ENCODE data around the gene CASK. TPM values are rescaled to one million over a fixed set of nuclear protein-coding genes. Genes with fewer than 3 reads are reported as not detected.
"Not testable (repeated sequence)": the region's sequence is repeated elsewhere in the genome, so short reads cannot be mapped to it uniquely, and the experiment has no call there.

The CASK gene
- total RNA-seq, 1 donor = 55.4 TPM

- no peak for TF ChIP-seq CTCF (IDR thresholded peaks at IDR 0.05; ENCODE audit: extremely low read depth, low read depth, low read length)
- H3K4me1 ChIP-seq (ENCODE audit: insufficient read depth, low read length) = peaks cover 4% of the 10 kb centered on the region
- no peaks in the 10 kb centered on the region for H3K79me2 ChIP-seq (ENCODE audit: insufficient read depth, low read length)
- no peak overlapping the region for H3K27ac ChIP-seq (ENCODE audit: low read depth, low read length)
- no peaks in the 10 kb centered on the region for H3K36me3 ChIP-seq (ENCODE audit: insufficient read depth, low read length)
- no peak for DNase-seq (ENCODE audit: insufficient read length, low spot score, missing footprints)
- H3K4me2 ChIP-seq (ENCODE audit: insufficient read depth, low read length) = no peak overlapping the region
- H3K27me3 ChIP-seq (ENCODE audit: insufficient read depth, low read length) = peaks cover 8% of the 10 kb centered on the region
- H3K4me3 ChIP-seq (ENCODE audit: insufficient read depth, low read length) = no peak overlapping the region
- no peaks in the 10 kb centered on the region for H4K20me1 ChIP-seq (ENCODE audit: insufficient read depth, low read length)
- H3K9me3 ChIP-seq (ENCODE audit: low read depth, low read length) = no peaks in the 10 kb centered on the region
- no peak overlapping the region for H2AFZ ChIP-seq (ENCODE audit: low read length)
These were observed 316.0 kb downstream of the CASK start for GRCh38 chrX:41607264-41607832.

GRCh38 chrX:41606057-41606456 is 317.3 kb downstream of the CASK start:
- not testable (repeated sequence) for H3K4me1 ChIP-seq (ENCODE audit: insufficient read depth, low read length); H4K20me1 ChIP-seq (ENCODE audit: insufficient read depth, low read length); H2AFZ ChIP-seq (ENCODE audit: low read length); H3K27me3 ChIP-seq (ENCODE audit: insufficient read depth, low read length); H3K9me3 ChIP-seq (ENCODE audit: low read depth, low read length); H3K4me3 ChIP-seq (ENCODE audit: insufficient read depth, low read length); DNase-seq (ENCODE audit: insufficient read length, low spot score, missing footprints); H3K36me3 ChIP-seq (ENCODE audit: insufficient read depth, low read length); H3K4me2 ChIP-seq (ENCODE audit: insufficient read depth, low read length); H3K27ac ChIP-seq (ENCODE audit: low read depth, low read length); H3K79me2 ChIP-seq (ENCODE audit: insufficient read depth, low read length)

- no peak overlapping the region for H3K27ac ChIP-seq (ENCODE audit: low read depth, low read length)
- H2AFZ ChIP-seq (ENCODE audit: low read length) = no peak overlapping the region
- no peak for TF ChIP-seq CTCF (IDR thresholded peaks at IDR 0.05; ENCODE audit: extremely low read depth, low read depth, low read length)
- H3K36me3 ChIP-seq (ENCODE audit: insufficient read depth, low read length) = no peaks in the 10 kb centered on the region
- no peaks in the 10 kb centered on the region for H3K79me2 ChIP-seq (ENCODE audit: insufficient read depth, low read length)
- H3K9me3 ChIP-seq (ENCODE audit: low read depth, low read length) = no peaks in the 10 kb centered on the region
- H3K27me3 ChIP-seq (ENCODE audit: insufficient read depth, low read length) = peaks cover 8% of the 10 kb centered on the region
- H4K20me1 ChIP-seq (ENCODE audit: insufficient read depth, low read length) = no peaks in the 10 kb centered on the region
- DNase-seq (ENCODE audit: insufficient read length, low spot score, missing footprints) = no peak
- H3K4me2 ChIP-seq (ENCODE audit: insufficient read depth, low read length) = no peak overlapping the region
- H3K4me3 ChIP-seq (ENCODE audit: insufficient read depth, low read length) = no peak overlapping the region
- H3K4me1 ChIP-seq (ENCODE audit: insufficient read depth, low read length) = peaks cover 4% of the 10 kb centered on the region
These were observed 318.4 kb downstream of the CASK start for GRCh38 chrX:41604766-41605543.

DNA sequence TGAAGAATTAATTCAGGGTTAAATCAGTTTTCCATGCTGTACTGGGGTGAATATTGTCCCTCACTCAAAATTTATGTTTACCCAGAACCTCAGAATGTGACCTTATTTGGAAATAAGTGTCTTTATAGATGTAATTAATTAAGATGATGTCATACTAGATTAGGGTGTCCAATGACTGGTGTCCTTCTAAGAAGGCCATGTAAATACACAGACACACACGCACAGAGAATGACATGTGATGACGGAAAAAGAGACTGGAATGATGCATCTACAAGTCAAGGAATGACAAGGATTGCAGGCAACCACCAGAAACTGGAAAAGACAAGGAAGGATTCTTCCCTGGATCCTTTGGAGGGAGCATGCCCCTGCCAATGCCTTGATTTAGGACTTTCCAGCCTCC is 319.2 kb downstream of the CASK start:
- no peaks in the 10 kb centered on the region for H3K36me3 ChIP-seq (ENCODE audit: insufficient read depth, low read length)
- no peaks in the 10 kb centered on the region for H3K79me2 ChIP-seq (ENCODE audit: insufficient read depth, low read length)
- H4K20me1 ChIP-seq (ENCODE audit: insufficient read depth, low read length) = no peaks in the 10 kb centered on the region
- no peak for TF ChIP-seq CTCF (IDR thresholded peaks at IDR 0.05; ENCODE audit: extremely low read depth, low read depth, low read length)
- H3K4me3 ChIP-seq (ENCODE audit: insufficient read depth, low read length) = no peak overlapping the region
- no peak overlapping the region for H3K27ac ChIP-seq (ENCODE audit: low read depth, low read length)
- no peaks in the 10 kb centered on the region for H3K9me3 ChIP-seq (ENCODE audit: low read depth, low read length)
- DNase-seq (ENCODE audit: insufficient read length, low spot score, missing footprints) = no peak
- H2AFZ ChIP-seq (ENCODE audit: low read length) = no peak overlapping the region
- H3K4me1 ChIP-seq (ENCODE audit: insufficient read depth, low read length) = peaks cover 6% of the 10 kb centered on the region
- no peak overlapping the region for H3K4me2 ChIP-seq (ENCODE audit: insufficient read depth, low read length)
- H3K27me3 ChIP-seq (ENCODE audit: insufficient read depth, low read length) = peaks cover 8% of the 10 kb centered on the region

Data from osteoblast (primary cell).